GM12878 (cell line): Measurements from ENCODE around the gene NUDT12. TPM values are rescaled to one million over a fixed set of nuclear protein-coding genes. Genes with fewer than 3 reads are reported as not detected.

Experiments
- ATAC-seq: fragments of 200-7000 bp; cut with Tn5 transposase; 3 replicates; pipeline ENCODE4 v1.9.1; 2020; ENCODE audit warnings: mild to moderate bottlenecking, moderate library complexity
- BruUV-seq: library from RNA; stranded (reverse); fragments of 400-500 nt; replicated peaks from 2 replicates; lab custom pipeline; 2021; lab: Mats Ljungman, UMichigan
- CTCF ChIA-PET: fragments of 300-600 bp; sonication (Branson Sonifier 250); formaldehyde crosslinking; extraction: SDS; loops from one replicate; lab custom pipeline; 2021; ENCODE audit warnings: inconsistent platforms; lab: Yijun Ruan, JAX
- POLR2A ChIA-PET: fragments of 350-600 bp; formaldehyde crosslinking; extraction: SDS; loops from one replicate; lab custom pipeline; 2021; ENCODE audit warnings: inconsistent platforms; lab: Charles Lee
- RAD21 ChIA-PET: fragments of 300-600 bp; sonication (Branson Sonifier 250); formaldehyde crosslinking; loops from one replicate; lab custom pipeline; 2023; ENCODE audit warnings: antibody characterized with exemption; ENCODE audit not compliant: unreplicated experiment; lab: Charles Lee
- SMC1A ChIA-PET: fragments of 300-600 bp; sonication (Branson Sonifier 250); formaldehyde crosslinking; loops from one replicate; lab custom pipeline; 2023; ENCODE audit not compliant: unreplicated experiment, uncharacterized antibody; lab: Charles Lee
- DNase-seq: peaks from one replicate; pipeline ENCODE4 v3.0.0-alpha.2; 2011; ENCODE audit warnings: low read depth, low spot score
- FAIRE-seq: peaks from 3 replicates; lab custom pipeline; 2011; peaks lifted over from hg19 to GRCh38; lab: Jason Lieb, UNC
- H2AFZ ChIP-seq: 2 replicates; pipeline ENCODE4 v1.6.0; 2011; ENCODE audit warnings: low read depth, low read length, control low read depth; ENCODE audit not compliant: control insufficient read depth
- H3K27ac ChIP-seq: 2 replicates; pipeline ENCODE4 v1.5.1; 2011; ENCODE audit warnings: control low read depth; ENCODE audit not compliant: control insufficient read depth, insufficient read depth
- H3K27me3 ChIP-seq, 2 experiments: replicated peaks in 1 of 2; 2 replicates each; pipeline versions ENCODE4 v1.6.0 to v1.6.1; 2011; ENCODE audit warnings: low read length in 1 of 2; ENCODE audit not compliant: control insufficient read depth in 2 of 2, insufficient read depth in 2 of 2
- H3K36me3 ChIP-seq, 2 experiments: 2 replicates each; pipeline ENCODE4 v1.5.1; 2011; ENCODE audit warnings: low read length in 1 of 2; ENCODE audit not compliant: control insufficient read depth in 2 of 2, insufficient read depth in 2 of 2
- H3K4me1 ChIP-seq: 2 replicates; pipeline ENCODE4 v1.6.1; 2011; ENCODE audit warnings: mild to moderate bottlenecking, low read length, moderate library complexity, mixed read lengths; ENCODE audit not compliant: control insufficient read depth, insufficient read depth
- H3K4me2 ChIP-seq: 2 replicates; pipeline ENCODE4 v1.6.0; 2011; ENCODE audit warnings: control low read depth; ENCODE audit not compliant: control insufficient read depth, insufficient read depth
- H3K4me3 ChIP-seq: fragments of 200-600 bp; sonication (generic); 2 replicates; pipeline ENCODE4 v1.5.1; 2016
- H3K79me2 ChIP-seq: 2 replicates; pipeline ENCODE4 v1.6.0; 2011; ENCODE audit warnings: low read length; ENCODE audit not compliant: control insufficient read depth, insufficient read depth
- H3K9ac ChIP-seq: 2 replicates; pipeline ENCODE4 v1.8.0; 2011; ENCODE audit warnings: low read length, control low read depth, mixed read lengths; ENCODE audit not compliant: control insufficient read depth, insufficient read depth
- H3K9me3 ChIP-seq: replicated peaks from 3 replicates; pipeline ENCODE4 v1.5.1; 2011; ENCODE audit warnings: mild to moderate bottlenecking, low read length; ENCODE audit not compliant: control insufficient read depth, insufficient read depth
- H4K20me1 ChIP-seq: 2 replicates; pipeline ENCODE4 v1.6.0; 2011; ENCODE audit not compliant: control insufficient read depth, insufficient read depth
- BCL11A ChIP-seq: IDR thresholded peaks from 2 replicates; pipeline ENCODE4 v1.6.1; 2011; ENCODE audit warnings: low read depth, low read length
- FOXM1 ChIP-seq: IDR thresholded peaks from 2 replicates; pipeline ENCODE4 v1.6.1; 2012; ENCODE audit warnings: low read depth, mild to moderate bottlenecking, inconsistent platforms, low read length, moderate library complexity
- IKZF1 ChIP-seq: fragments of 450-650 bp; conservative IDR thresholded peaks from 2 replicates; pipeline ENCODE4 v1.6.1; 2017; ENCODE audit warnings: antibody characterized with exemption, mild to moderate bottlenecking
- KDM1A ChIP-seq: fragments of 200-600 bp; sonication (generic); IDR thresholded peaks from 2 replicates; pipeline ENCODE4 v1.6.1; 2016; ENCODE audit warnings: borderline replicate concordance
- MYC ChIP-seq: IDR thresholded peaks from 2 replicates; pipeline ENCODE4 v1.6.1; 2011; ENCODE audit warnings: mild to moderate bottlenecking, low read length, moderate library complexity, inconsistent platforms; ENCODE audit not compliant: insufficient read depth, insufficient replicate concordance, insufficient read length, severe bottlenecking
- SIN3A ChIP-seq: IDR thresholded peaks from 2 replicates; pipeline ENCODE4 v1.6.1; 2012; ENCODE audit warnings: low read depth, low read length, improper control_type of control experiment
- STAT1 ChIP-seq: fragments of 450-650 bp; conservative IDR thresholded peaks from 2 replicates; pipeline ENCODE4 v1.6.1; 2014; ENCODE audit warnings: antibody characterized with exemption, mild to moderate bottlenecking
- TBL1XR1 ChIP-seq: IDR thresholded peaks from 2 replicates; pipeline ENCODE4 v1.6.1; 2012; ENCODE audit warnings: low read depth, low read length, improper control_type of control experiment
- ZNF217 ChIP-seq: fragments of 450-650 bp; IDR thresholded peaks from 2 replicates; pipeline ENCODE4 v1.6.1; 2017; ENCODE audit warnings: antibody characterized with exemption, mild to moderate bottlenecking
- WGBS: methylation state at CpG from one replicate; pipeline ENCODE4 v1.1.6; 2016; ENCODE audit warnings: low lambda C conversion rate; ENCODE audit not compliant: insufficient replicate concordance, insufficient coverage; ENCODE audit errors: missing lambda C conversion rate; 5-methylcytosine and 5-hydroxymethylcytosine counted together
- in situ Hi-C: fragments of 300-500 bp; cut with MboI; formaldehyde crosslinking; loops from 9 replicates; pipeline ENCODE4 v1.14.3; 2018; ENCODE audit warnings: mixed read lengths
- intact Hi-C: fragments of 100-400 bp; cut with micrococcal nuclease; formaldehyde crosslinking; loops from one replicate; pipeline ENCODE4 v1.14.2; 2022; ENCODE audit not compliant: unreplicated experiment
- polyA plus RNA-seq, 11 experiments: library from polyadenylated mRNA; depleted of rRNA in 4 of 11; unstranded in 6 of 11; stranded (reverse) in 5 of 11; fragments of >200 nt; fragmentation: Nextera tagmentation in 4 of 11; fragmentation: Illumina TruSeq in 1 of 11; extraction: Ambion mirVana in 4 of 11; extraction: Trizol in 1 of 11; gene quantifications; 1 replicate in 1 of 11; 2 replicates in 10 of 11; pipeline versions ENCODE4 v1.2.1 to v1.2.3, GENCODE V29; 2011 to 2016; ENCODE audit warnings: inconsistent platforms in 2 of 11, missing spikeins in 2 of 11, low read depth in 1 of 11
- total RNA-seq, 4 experiments: library from RNA; depleted of rRNA in 3 of 4; stranded (reverse); fragments of >200 nt in 3 of 4; fragmentation: Illumina TruSeq in 1 of 4; extraction: Trizol in 1 of 4; gene quantifications; 2 replicates each; pipeline versions ENCODE4 v1.2.1 to v1.2.3, GENCODE V29; 2013 to 2021
- TF ChIP-seq, protein P1 (sequence below): fragments of 450-650 bp; IDR thresholded peaks from 2 replicates; pipeline ENCODE4 v1.6.1; 2016; ENCODE audit warnings: mild to moderate bottlenecking, moderate library complexity, borderline replicate concordance
- TF ChIP-seq, protein P2 (sequence below): fragments of 450-650 bp; IDR thresholded peaks from 2 replicates; pipeline ENCODE4 v1.6.1; 2014; ENCODE audit warnings: mild to moderate bottlenecking
- TF ChIP-seq, protein P3 (sequence below): IDR thresholded peaks from 2 replicates; pipeline ENCODE4 v1.6.1; 2012; ENCODE audit warnings: mild to moderate bottlenecking, low read depth, low read length

NUDT12 gene
- total and polyA plus RNA-seq, 10 of the 15 experiments (the other 5 are each of a cell fraction or from before 2014, with no cell fraction given) = 2.9 to 9.0 (median 5.2) TPM

DNA sequence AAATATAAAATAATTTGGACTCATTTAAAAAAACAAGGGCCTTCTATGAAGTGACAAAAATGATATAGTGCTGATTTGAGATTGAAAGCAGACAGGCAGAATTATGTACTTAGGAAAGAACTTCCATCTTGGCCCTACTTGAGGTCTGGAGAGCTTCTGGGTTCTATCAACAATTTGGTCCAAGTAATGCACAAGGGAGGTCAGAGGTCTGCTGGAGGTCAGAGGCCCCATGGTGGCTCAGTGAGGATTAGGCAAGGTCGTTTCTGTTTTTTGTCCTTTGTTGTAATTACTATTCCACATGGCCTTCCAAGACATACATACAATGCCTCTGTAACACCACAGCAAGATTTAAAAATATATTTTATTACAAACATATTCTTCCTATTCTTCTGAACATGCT is 37.2 kb downstream of the NUDT12 start (continued):
- TF ChIP-seq, protein P1, sequence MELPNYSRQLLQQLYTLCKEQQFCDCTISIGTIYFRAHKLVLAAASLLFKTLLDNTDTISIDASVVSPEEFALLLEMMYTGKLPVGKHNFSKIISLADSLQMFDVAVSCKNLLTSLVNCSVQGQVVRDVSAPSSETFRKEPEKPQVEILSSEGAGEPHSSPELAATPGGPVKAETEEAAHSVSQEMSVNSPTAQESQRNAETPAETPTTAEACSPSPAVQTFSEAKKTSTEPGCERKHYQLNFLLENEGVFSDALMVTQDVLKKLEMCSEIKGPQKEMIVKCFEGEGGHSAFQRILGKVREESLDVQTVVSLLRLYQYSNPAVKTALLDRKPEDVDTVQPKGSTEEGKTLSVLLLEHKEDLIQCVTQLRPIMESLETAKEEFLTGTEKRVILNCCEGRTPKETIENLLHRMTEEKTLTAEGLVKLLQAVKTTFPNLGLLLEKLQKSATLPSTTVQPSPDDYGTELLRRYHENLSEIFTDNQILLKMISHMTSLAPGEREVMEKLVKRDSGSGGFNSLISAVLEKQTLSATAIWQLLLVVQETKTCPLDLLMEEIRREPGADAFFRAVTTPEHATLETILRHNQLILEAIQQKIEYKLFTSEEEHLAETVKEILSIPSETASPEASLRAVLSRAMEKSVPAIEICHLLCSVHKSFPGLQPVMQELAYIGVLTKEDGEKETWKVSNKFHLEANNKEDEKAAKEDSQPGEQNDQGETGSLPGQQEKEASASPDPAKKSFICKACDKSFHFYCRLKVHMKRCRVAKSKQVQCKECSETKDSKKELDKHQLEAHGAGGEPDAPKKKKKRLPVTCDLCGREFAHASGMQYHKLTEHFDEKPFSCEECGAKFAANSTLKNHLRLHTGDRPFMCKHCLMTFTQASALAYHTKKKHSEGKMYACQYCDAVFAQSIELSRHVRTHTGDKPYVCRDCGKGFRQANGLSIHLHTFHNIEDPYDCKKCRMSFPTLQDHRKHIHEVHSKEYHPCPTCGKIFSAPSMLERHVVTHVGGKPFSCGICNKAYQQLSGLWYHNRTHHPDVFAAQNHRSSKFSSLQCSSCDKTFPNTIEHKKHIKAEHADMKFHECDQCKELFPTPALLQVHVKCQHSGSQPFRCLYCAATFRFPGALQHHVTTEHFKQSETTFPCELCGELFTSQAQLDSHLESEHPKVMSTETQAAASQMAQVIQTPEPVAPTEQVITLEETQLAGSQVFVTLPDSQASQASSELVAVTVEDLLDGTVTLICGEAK = no peak
- no peak for TF ChIP-seq SIN3A
- TF ChIP-seq, all 136 proteins: peak for 0

DNA sequence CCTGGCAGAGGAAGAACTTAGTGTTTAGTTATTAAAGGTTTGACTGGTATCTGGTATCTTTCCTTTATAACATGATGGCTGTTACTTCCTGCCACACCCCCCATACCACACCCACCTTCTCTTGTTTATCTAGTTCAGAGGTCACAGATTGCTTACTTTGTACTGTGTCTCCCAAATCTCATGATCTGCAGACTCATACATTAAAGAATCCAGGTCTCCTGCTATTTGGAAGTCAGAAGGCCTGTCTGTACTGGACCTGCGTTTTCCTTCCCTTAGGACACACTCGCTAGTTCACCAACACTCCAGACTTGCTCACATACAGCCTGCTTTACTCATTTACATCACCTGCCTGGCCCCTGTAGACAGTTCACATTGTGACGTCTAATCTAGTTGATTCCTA is 39.3 kb downstream of the NUDT12 start:
- no peak overlapping the region for H2AFZ ChIP-seq
- H3K4me2 ChIP-seq = no peak overlapping the region
- TF ChIP-seq BCL11A (no peak), STAT1 (no peak), FOXM1 (no peak), KDM1A (no peak), ZNF217 (no peak), MYC (no peak), TBL1XR1 (no peak), IKZF1 (no peak)
- TF ChIP-seq, protein P2, sequence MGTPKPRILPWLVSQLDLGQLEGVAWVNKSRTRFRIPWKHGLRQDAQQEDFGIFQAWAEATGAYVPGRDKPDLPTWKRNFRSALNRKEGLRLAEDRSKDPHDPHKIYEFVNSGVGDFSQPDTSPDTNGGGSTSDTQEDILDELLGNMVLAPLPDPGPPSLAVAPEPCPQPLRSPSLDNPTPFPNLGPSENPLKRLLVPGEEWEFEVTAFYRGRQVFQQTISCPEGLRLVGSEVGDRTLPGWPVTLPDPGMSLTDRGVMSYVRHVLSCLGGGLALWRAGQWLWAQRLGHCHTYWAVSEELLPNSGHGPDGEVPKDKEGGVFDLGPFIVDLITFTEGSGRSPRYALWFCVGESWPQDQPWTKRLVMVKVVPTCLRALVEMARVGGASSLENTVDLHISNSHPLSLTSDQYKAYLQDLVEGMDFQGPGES = no peak
- TF ChIP-seq, protein P3, sequence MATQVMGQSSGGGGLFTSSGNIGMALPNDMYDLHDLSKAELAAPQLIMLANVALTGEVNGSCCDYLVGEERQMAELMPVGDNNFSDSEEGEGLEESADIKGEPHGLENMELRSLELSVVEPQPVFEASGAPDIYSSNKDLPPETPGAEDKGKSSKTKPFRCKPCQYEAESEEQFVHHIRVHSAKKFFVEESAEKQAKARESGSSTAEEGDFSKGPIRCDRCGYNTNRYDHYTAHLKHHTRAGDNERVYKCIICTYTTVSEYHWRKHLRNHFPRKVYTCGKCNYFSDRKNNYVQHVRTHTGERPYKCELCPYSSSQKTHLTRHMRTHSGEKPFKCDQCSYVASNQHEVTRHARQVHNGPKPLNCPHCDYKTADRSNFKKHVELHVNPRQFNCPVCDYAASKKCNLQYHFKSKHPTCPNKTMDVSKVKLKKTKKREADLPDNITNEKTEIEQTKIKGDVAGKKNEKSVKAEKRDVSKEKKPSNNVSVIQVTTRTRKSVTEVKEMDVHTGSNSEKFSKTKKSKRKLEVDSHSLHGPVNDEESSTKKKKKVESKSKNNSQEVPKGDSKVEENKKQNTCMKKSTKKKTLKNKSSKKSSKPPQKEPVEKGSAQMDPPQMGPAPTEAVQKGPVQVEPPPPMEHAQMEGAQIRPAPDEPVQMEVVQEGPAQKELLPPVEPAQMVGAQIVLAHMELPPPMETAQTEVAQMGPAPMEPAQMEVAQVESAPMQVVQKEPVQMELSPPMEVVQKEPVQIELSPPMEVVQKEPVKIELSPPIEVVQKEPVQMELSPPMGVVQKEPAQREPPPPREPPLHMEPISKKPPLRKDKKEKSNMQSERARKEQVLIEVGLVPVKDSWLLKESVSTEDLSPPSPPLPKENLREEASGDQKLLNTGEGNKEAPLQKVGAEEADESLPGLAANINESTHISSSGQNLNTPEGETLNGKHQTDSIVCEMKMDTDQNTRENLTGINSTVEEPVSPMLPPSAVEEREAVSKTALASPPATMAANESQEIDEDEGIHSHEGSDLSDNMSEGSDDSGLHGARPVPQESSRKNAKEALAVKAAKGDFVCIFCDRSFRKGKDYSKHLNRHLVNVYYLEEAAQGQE = no peak

More for the DNA sequence above, 39.3 kb downstream of the NUDT12 start:
- CTCF ChIA-PET = interaction anchor here (0.6 kb wide), 1 partner anchor 260 kb away, joined by 3 read pairs; no protein-coding TSS in a partner anchor
- H3K27me3 ChIP-seq = no peaks in the 10 kb centered on the region; a peak in 1 of 4 replicates
- SMC1A ChIA-PET = no interaction called here
- in situ Hi-C loops (no loop called here), intact Hi-C loops (no loop called here)
- 29% methylated on average over 3 of the region's 3 CpGs for WGBS
- no peak for FAIRE-seq
- no peak overlapping the region for H3K27ac ChIP-seq
- no peaks in the 10 kb centered on the region for H4K20me1 ChIP-seq
- BruUV-seq = no TSS peak
- H3K9ac ChIP-seq = no peak overlapping the region
- H3K4me3 ChIP-seq = no peak overlapping the region
- H3K9me3 ChIP-seq = no peaks in the 10 kb centered on the region
- no peaks in the 10 kb centered on the region for H3K36me3 ChIP-seq
- POLR2A ChIA-PET = no interaction called here
- no peaks in the 10 kb centered on the region for H3K4me1 ChIP-seq
- no peak for ATAC-seq
- RAD21 ChIA-PET = no interaction called here
- no peak for DNase-seq
- H3K79me2 ChIP-seq = no peaks in the 10 kb centered on the region
